CD14-positive monocyte (primary cell): ENCODE measurements around the gene UTRN. TPM values are rescaled to one million over a fixed set of nuclear protein-coding genes. Genes with fewer than 3 reads are reported as not detected.

Experiments used
- DNase-seq, 3 donors: peaks; one replicate each; pipeline ENCODE4 v3.0.0-alpha.2; 2011 to 2022
- H2AFZ ChIP-seq: 2 replicates; pipeline ENCODE4 v1.6.0; 2012; ENCODE audit warnings: mild to moderate bottlenecking, low read depth, low read length, inconsistent platforms; ENCODE audit not compliant: insufficient read depth, poor library complexity, severe bottlenecking
- H3K27ac ChIP-seq, 2 donors: 1 replicate in 1 of 2; 2 replicates in 1 of 2; pipeline ENCODE4 v1.5.1; 2012 to 2013; ENCODE audit warnings: low read length in 2 of 2, control low read depth in 1 of 2, inconsistent platforms in 1 of 2, low read depth in 1 of 2, mild to moderate bottlenecking in 1 of 2
- H3K27me3 ChIP-seq, 2 donors: one replicate each; pipeline versions ENCODE4 v1.6.0 to v1.6.1; 2011 to 2013; ENCODE audit warnings: low read length in 2 of 2; ENCODE audit not compliant: control insufficient read depth in 2 of 2, insufficient read depth in 2 of 2
- H3K36me3 ChIP-seq, 2 donors: replicated peaks in 1 of 2; 1 replicate in 1 of 2; 2 replicates in 1 of 2; pipeline versions ENCODE4 v1.5.1 to v1.6.1; 2012 to 2013; ENCODE audit warnings: low read length in 2 of 2, control low read depth in 1 of 2, inconsistent platforms in 1 of 2, mild to moderate bottlenecking in 1 of 2; ENCODE audit not compliant: insufficient read depth in 2 of 2, control insufficient read depth in 1 of 2
- H3K4me1 ChIP-seq, 2 donors: 1 replicate in 1 of 2; 2 replicates in 1 of 2; pipeline versions ENCODE4 v1.5.1 to v1.6.1; 2012 to 2013; ENCODE audit warnings: low read length in 2 of 2, control low read depth in 1 of 2, inconsistent platforms in 1 of 2, mild to moderate bottlenecking in 1 of 2, moderate library complexity in 1 of 2; ENCODE audit not compliant: insufficient read depth in 2 of 2, control insufficient read depth in 1 of 2
- H3K4me2 ChIP-seq: replicated peaks from 2 replicates; pipeline ENCODE3; 2012; ENCODE audit warnings: low read length, moderate library complexity, mild to moderate bottlenecking; ENCODE audit not compliant: poor library complexity, severe bottlenecking; ENCODE audit errors: extremely low read depth
- H3K4me3 ChIP-seq, 3 experiments: fragments of 200-600 bp in 1 of 3; sonication (generic) in 1 of 3; replicated peaks in 1 of 3; 1 replicate in 2 of 3; 2 replicates in 1 of 3; pipeline ENCODE4 v1.5.1; 2011 to 2013; ENCODE audit warnings: low read length in 3 of 3, mild to moderate bottlenecking in 3 of 3, control low read depth in 2 of 3, low read depth in 2 of 3, inconsistent platforms in 1 of 3, moderate library complexity in 1 of 3
- H3K79me2 ChIP-seq: 2 replicates; pipeline ENCODE4 v1.6.0; 2012; ENCODE audit warnings: mild to moderate bottlenecking, control low read depth, inconsistent platforms, low read length, moderate library complexity; ENCODE audit not compliant: insufficient read depth
- H3K9ac ChIP-seq: 2 replicates; pipeline ENCODE4 v1.6.0; 2017; ENCODE audit warnings: low read length, mild to moderate bottlenecking; ENCODE audit not compliant: insufficient read depth, poor library complexity, severe bottlenecking
- H3K9me3 ChIP-seq, 2 donors: replicated peaks in 1 of 2; 1 replicate in 1 of 2; 2 replicates in 1 of 2; pipeline versions ENCODE4 v1.5.1 to v1.6.1; 2012 to 2013; ENCODE audit warnings: low read length in 2 of 2, control low read depth in 1 of 2; ENCODE audit not compliant: control insufficient read depth in 1 of 2, insufficient read depth in 1 of 2
- H4K20me1 ChIP-seq: 2 replicates; pipeline ENCODE4 v1.6.0; 2012; ENCODE audit warnings: mild to moderate bottlenecking, low read length, control low read depth, moderate library complexity; ENCODE audit not compliant: insufficient read depth
- H3K27ac Mint-ChIP-seq, 7 donors: one replicate each; pipeline ENCODE4 v1.8.0; 2020; ENCODE audit warnings: mild to moderate bottlenecking in 7 of 7, mixed read lengths in 7 of 7, moderate library complexity in 6 of 7, inconsistent platforms in 2 of 7
- H3K27me3 Mint-ChIP-seq, 3 donors: one replicate each; pipeline ENCODE4 v1.8.0; 2021 to 2022; ENCODE audit warnings: low read depth in 3 of 3, mild to moderate bottlenecking in 3 of 3, mixed read lengths in 3 of 3, moderate library complexity in 3 of 3, inconsistent platforms in 1 of 3
- H3K36me3 Mint-ChIP-seq, 2 donors: one replicate each; pipeline ENCODE4 v1.8.0; 2020; ENCODE audit warnings: mixed read lengths in 2 of 2, inconsistent platforms in 1 of 2, mild to moderate bottlenecking in 1 of 2
- H3K4me1 Mint-ChIP-seq: one replicate; pipeline ENCODE4 v1.8.0; 2020; ENCODE audit warnings: mild to moderate bottlenecking, mixed read lengths
- H3K4me3 Mint-ChIP-seq, 2 donors: one replicate each; pipeline ENCODE4 v1.8.0; 2020; ENCODE audit warnings: mild to moderate bottlenecking in 2 of 2, mixed read lengths in 2 of 2, moderate library complexity in 1 of 2
- H3K9me3 Mint-ChIP-seq, 7 donors: one replicate each; pipeline ENCODE4 v1.8.0; 2020 to 2022; ENCODE audit warnings: mixed read lengths in 7 of 7, mild to moderate bottlenecking in 6 of 7, moderate library complexity in 6 of 7, inconsistent platforms in 2 of 7
- CTCF ChIP-seq: fragments of 200-600 bp; IDR thresholded peaks from one replicate; pipeline ENCODE4 v1.8.0; 2022; ENCODE audit warnings: antibody characterized with exemption, mild to moderate bottlenecking
- WGBS: methylation state at CpG from one replicate; pipeline ENCODE4 v1.1.5; 2013; ENCODE audit warnings: missing lambda C conversion rate; ENCODE audit not compliant: insufficient coverage; 5-methylcytosine and 5-hydroxymethylcytosine counted together
- intact Hi-C, 2 donors: fragments of 100-400 bp; cut with micrococcal nuclease; formaldehyde crosslinking; loops; one replicate each; pipeline versions ENCODE4 v1.15.0 to v1.15.1; 2023
- polyA plus RNA-seq, 3 donors: library from polyadenylated mRNA; depleted of rRNA in 1 of 3; unstranded in 2 of 3; stranded (reverse) in 1 of 3; fragments of 300-500 nt in 2 of 3; fragments of >200 nt in 1 of 3; fragmentation: Illumina TruSeq in 2 of 3; gene quantifications; 1 replicate in 2 of 3; 2 replicates in 1 of 3; pipeline ENCODE4 v1.2.3, GENCODE V29; 2012 to 2021

Gene UTRN
- polyA plus RNA-seq, 3 donors = 21.8 to 106 (median 66.1) TPM

DNA sequence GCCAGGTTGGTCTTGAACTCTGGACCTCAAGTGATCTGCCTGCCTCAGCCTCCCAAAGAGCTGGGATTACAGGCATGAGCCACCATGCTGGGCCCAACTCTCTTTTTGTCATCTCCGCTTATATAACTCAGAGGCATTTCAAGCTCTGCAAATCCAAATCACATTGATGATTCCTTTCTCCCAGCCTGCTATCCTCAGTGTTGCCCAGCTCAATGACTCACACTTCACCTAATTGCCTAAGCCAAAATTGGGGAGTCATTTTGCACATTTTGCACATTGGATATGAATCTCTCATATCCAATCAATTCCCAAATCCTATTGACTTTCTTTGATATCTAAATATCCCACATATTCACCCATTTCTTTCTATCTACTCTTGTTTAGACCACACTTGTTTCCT is 3.9 kb downstream of the UTRN start:
- 100% methylated on average over 1 of the region's 1 CpG for WGBS
- intact Hi-C loops = loop anchor here (5.0 to 10.0 kb wide), 4 partner anchors 73 to 194 kb away; partner anchors contain the start of gene SF3B5 (in 1 of the 2)
- Histone ChIP-seq H3K36me3 (peaks cover 6 to 22% of the 10 kb centered on the region in 2 donors), H3K4me1 (peaks cover 4 to 15% of the 10 kb centered on the region in 2 donors), H2AFZ (no peak overlapping the region), H3K27ac (no peak overlapping the region), H3K79me2 (peaks cover 88% of the 10 kb centered on the region), H3K4me2 (no peak overlapping the region), H3K9ac (no peak overlapping the region), H3K9me3 (no peaks in the 10 kb centered on the region), H4K20me1 (peaks cover 82% of the 10 kb centered on the region), H3K27me3 (no peaks in the 10 kb centered on the region), H3K4me3 (no peak overlapping the region)
- H3K27me3 Mint-ChIP-seq = no peaks in the 10 kb centered on the region
- H3K27ac Mint-ChIP-seq = no peak overlapping the region
- DNase-seq = no peak
- peaks cover 23% of the 10 kb centered on the region for H3K4me1 Mint-ChIP-seq
- H3K9me3 Mint-ChIP-seq = no peaks in the 10 kb centered on the region
- peaks cover 27 to 37% of the 10 kb centered on the region in 2 donors for H3K36me3 Mint-ChIP-seq
- no peak overlapping the region for H3K4me3 Mint-ChIP-seq
- TF ChIP-seq CTCF = no peak

- Histone ChIP-seq H3K9me3 (no peaks in the 10 kb centered on the region), H3K79me2 (peaks cover 97% of the 10 kb centered on the region), H3K4me2 (no peak overlapping the region), H3K9ac (no peak overlapping the region), H3K36me3 (peaks cover 13 to 48% of the 10 kb centered on the region in 2 donors), H3K4me1 (peaks cover 0 to 15% of the 10 kb centered on the region in 2 donors), H3K4me3 (no peak overlapping the region), H4K20me1 (peaks cover 98% of the 10 kb centered on the region), H3K27ac (no peak overlapping the region), H3K27me3 (no peaks in the 10 kb centered on the region), H2AFZ (no peak overlapping the region)
- Mint-ChIP-seq H3K4me3 (no peak overlapping the region), H3K27me3 (no peaks in the 10 kb centered on the region), H3K4me1 (peaks cover 25% of the 10 kb centered on the region), H3K27ac (no peak overlapping the region), H3K36me3 (peaks cover 51 to 62% of the 10 kb centered on the region in 2 donors), H3K9me3 (peaks cover 0 to 3% (median 0%) of the 10 kb centered on the region in 7 donors)
- TF ChIP-seq CTCF = no peak
- no peak for DNase-seq
- intact Hi-C loops = no loop called here
- WGBS = no CpG with 5 or more reads among the region's 3 CpGs
Observed at GRCh38 chr6:144292372-144292771, 7.2 kb downstream of the UTRN start.
